ENCODE results near the gene MIGA1. TPM values are rescaled to one million over a fixed set of nuclear protein-coding genes. Genes with fewer than 3 reads are reported as not detected.

The MIGA1 gene
- total and polyA plus RNA-seq, 2 of the 13 experiments (the other 11 are each of a cell fraction or from before 2014, with no cell fraction given) = 3.8 to 6.6 TPM

GRCh38 chr1:77841574-77841973, 62.1 kb downstream of the MIGA1 start (continued):
- no peak for TF ChIP-seq CSRNP2 (CRISPR knock-in tag; conservative IDR thresholded peaks at IDR 0.05; ENCODE audit: low read depth)
- no peak for TF ChIP-seq PHF21A (CRISPR knock-in tag; IDR thresholded peaks at IDR 0.05)
- no peak for TF ChIP-seq ARID4A (CRISPR knock-in tag; IDR thresholded peaks at IDR 0.05; ENCODE audit: borderline replicate concordance)

GRCh38 chr1:77845951-77846350, 66.5 kb downstream of the MIGA1 start:
- Histone ChIP-seq H3K79me2 (ENCODE audit: insufficient read depth, low read length) (no peaks in the 10 kb centered on the region), H3K4me1 (ENCODE audit: insufficient read depth, low read length) (no peaks in the 10 kb centered on the region), H3K27ac (ENCODE audit: extremely low read length, insufficient read depth, low read length) (no peak overlapping the region), H3K36me3 (replicated peaks in 1 of 2; ENCODE audit: control insufficient read depth in 1 of 2, insufficient read depth in 2 of 2, low read length in 2 of 2) (no peaks in the 10 kb centered on the region; a peak in 1 of 5 replicates), H4K20me1 (ENCODE audit: insufficient read depth, low read length) (no peaks in the 10 kb centered on the region), H2AFZ (ENCODE audit: low read length) (no peak overlapping the region), H3K9ac (ENCODE audit: insufficient read depth, low read depth, low read length) (no peak overlapping the region), H3K4me2 (ENCODE audit: low read depth, low read length) (no peak overlapping the region), H3K9me3 (ENCODE audit: low read length) (no peaks in the 10 kb centered on the region), H3K27me3 (ENCODE audit: control insufficient read depth in 1 of 2, insufficient read depth in 2 of 2, low read length in 2 of 2) (no peaks in the 10 kb centered on the region), H3K4me3 (replicated peaks in 1 of 3; ENCODE audit: insufficient read depth in 1 of 3, low read depth in 2 of 3, low read length in 3 of 3) (no peak overlapping the region)
- CTCF ChIA-PET (ENCODE audit: low intra/inter-chr PET ratio, low total read pairs) = no interaction called here
- BruUV-seq (replicated peaks) = no TSS peak
- 100% methylated on average over 1 of the region's 1 CpG for WGBS (ENCODE audit: low lambda C conversion rate)
- no peak for ATAC-seq
- FAIRE-seq = no peak
- intact Hi-C loops (cut with micrococcal nuclease; ENCODE audit: unreplicated experiment) (no loop called here), in situ Hi-C loops (cut with HindIII; ENCODE audit: extremely low pct_ligation_motif_present, low pct_unique_long_range_greater_than_20kb) (loop anchor here (10.0 kb wide), 1 partner anchor 61 kb away; no protein-coding TSS in a partner anchor)
- DNase-seq (ENCODE audit: low spot score) = no peak
- POLR2A ChIA-PET = no interaction called here
- no peak for TF ChIP-seq PCBP1 (IDR thresholded peaks at IDR 0.05; ENCODE audit: borderline replicate concordance, low read depth, low read length)
- no peak for TF ChIP-seq ZNF18 (CRISPR knock-in tag; IDR thresholded peaks at IDR 0.05; ENCODE audit: insufficient replicate concordance)
- no peak for TF ChIP-seq HINFP (CRISPR knock-in tag; IDR thresholded peaks at IDR 0.05; ENCODE audit: low read depth)
- TF ChIP-seq ARHGAP35 (CRISPR knock-in tag; IDR thresholded peaks at IDR 0.05; ENCODE audit: borderline replicate concordance) = no peak
- no peak for TF ChIP-seq PLRG1 (conservative IDR thresholded peaks at IDR 0.05)
- no peak for TF ChIP-seq ZMAT5 (CRISPR knock-in tag; IDR thresholded peaks at IDR 0.05; ENCODE audit: borderline replicate concordance, low read depth)
- no peak for TF ChIP-seq TARDBP (CRISPR knock-in tag; IDR thresholded peaks at IDR 0.05)
- no peak for TF ChIP-seq DBP (CRISPR knock-in tag; IDR thresholded peaks at IDR 0.05; ENCODE audit: not compliant biosample characterization)
- no peak for TF ChIP-seq ZNF850 (CRISPR knock-in tag; conservative IDR thresholded peaks at IDR 0.05)

Data from HepG2 (cell line).